ENCODE results near the gene ITGB1BP1. TPM values are rescaled to one million over a fixed set of nuclear protein-coding genes. Genes with fewer than 3 reads are reported as not detected.
A peak's percentile ranks its signal among the peaks of the same experiment; 100 is the strongest.

Gene ITGB1BP1
- total and polyA plus RNA-seq, 8 donors, result 20.1 to 117 (median 53.5) TPM

DNA sequence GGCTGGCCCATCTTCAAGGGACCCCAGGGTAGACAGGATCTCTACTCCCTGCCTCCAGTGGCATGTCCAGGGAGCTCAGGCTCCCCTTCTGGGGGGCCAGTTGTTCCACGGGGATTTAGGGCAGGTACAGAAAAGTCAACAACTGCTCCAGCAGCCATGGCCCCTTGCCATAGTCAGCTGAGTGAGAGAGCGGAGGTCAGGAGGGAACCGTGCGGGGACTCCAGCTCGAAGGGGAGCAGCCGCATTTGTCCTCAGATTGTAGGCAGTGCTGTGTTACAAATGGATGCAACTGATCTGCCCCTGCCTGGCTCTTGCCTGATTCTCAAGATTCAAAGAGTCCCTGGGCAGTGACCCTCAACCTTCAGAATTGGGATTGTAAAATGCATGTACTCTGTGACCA is 49.9 kb downstream of the ITGB1BP1 start:
- no peaks in the 10 kb centered on the region for H3K27me3 ChIP-seq
- intact Hi-C loops (cut with DNase I; ENCODE audit: low total_unique reads), result no loop called here
- peaks cover 17 to 93% (median 85%) of the 10 kb centered on the region in 4 donors for H3K36me3 ChIP-seq
- 38 to 77% (median 63%) methylated on average over 5 to 6 of the region's 6 CpGs for WGBS, 5 donors
- no peaks in the 10 kb centered on the region for H3K9me3 ChIP-seq
- DNase-seq, result peak in 1 of 2 donors; percentile 41
- no peak overlapping the region for H3K27ac ChIP-seq
- H3K4me1 ChIP-seq, result peaks cover 0 to 14% (median 3%) of the 10 kb centered on the region in 4 donors
- no peak overlapping the region for H3K4me3 ChIP-seq
- TF ChIP-seq POLR2A (IDR thresholded peaks at IDR 0.05) (no peak), POLR2AphosphoS5 (IDR thresholded peaks at IDR 0.05) (no peak), EP300 (IDR thresholded peaks at IDR 0.05) (no peak), CTCF (IDR thresholded peaks at IDR 0.05) (no peak)

DNA sequence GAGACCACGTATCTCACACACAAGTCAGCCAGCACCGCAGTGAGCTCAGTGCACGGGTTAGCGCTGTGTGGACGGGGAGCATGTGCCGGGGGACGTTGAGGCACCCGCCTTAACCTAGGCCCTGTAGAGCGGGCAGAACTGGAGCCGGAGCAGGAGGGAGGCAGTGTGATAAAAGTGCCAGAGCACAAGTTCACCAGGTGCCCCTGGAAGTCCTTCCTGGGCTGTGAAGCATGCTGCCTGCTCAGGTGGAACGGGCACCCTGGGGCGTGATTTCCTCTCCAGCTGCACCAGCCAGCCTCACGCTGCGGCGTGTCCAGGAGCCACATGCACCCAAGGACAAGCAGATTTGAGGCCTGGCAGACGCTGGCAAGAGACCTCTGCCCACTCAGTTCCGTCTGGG is 50.3 kb downstream of the ITGB1BP1 start:
- no peak for DNase-seq
- 76 to 93% (median 84%) methylated on average over 9 to 17 of the region's 17 CpGs for WGBS, 5 donors
- Histone ChIP-seq H3K4me3 (no peak overlapping the region), H3K27ac (no peak overlapping the region), H3K9me3 (no peaks in the 10 kb centered on the region), H3K4me1 (peaks cover 0 to 13% (median 2%) of the 10 kb centered on the region in 4 donors), H3K36me3 (peaks cover 17 to 94% (median 89%) of the 10 kb centered on the region in 4 donors), H3K27me3 (no peaks in the 10 kb centered on the region)
- intact Hi-C loops (cut with DNase I; ENCODE audit: low total_unique reads), result no loop called here
- TF ChIP-seq CTCF (IDR thresholded peaks at IDR 0.05), result no peak
- TF ChIP-seq POLR2A (IDR thresholded peaks at IDR 0.05), result no peak
- no peak for TF ChIP-seq EP300 (IDR thresholded peaks at IDR 0.05)
- no peak for TF ChIP-seq POLR2AphosphoS5 (IDR thresholded peaks at IDR 0.05)

DNA sequence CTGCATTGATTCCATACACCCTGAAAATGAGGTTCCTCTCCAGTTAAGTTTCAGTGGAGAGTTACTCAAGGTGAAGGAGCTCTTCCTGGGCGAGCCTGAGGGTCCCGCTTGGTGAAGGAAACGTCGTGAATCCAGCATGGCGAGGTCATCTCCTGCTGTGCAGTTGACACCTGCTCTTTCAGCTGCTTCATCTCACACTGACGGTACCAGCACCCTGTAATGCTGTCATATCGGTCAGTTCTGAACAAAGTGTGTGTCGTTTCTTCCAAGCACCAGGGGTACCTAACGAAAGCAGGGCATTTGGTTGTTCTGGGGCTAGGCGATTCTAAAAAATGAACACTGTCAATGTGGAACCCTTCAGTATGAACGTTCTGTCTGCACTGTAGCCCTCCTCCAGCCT is 52.6 kb downstream of the ITGB1BP1 start:
- 84 to 92% (median 91%) methylated on average over 11 of the region's 11 CpGs for WGBS, 5 donors
- DNase-seq, result no peak
- Histone ChIP-seq H3K27me3 (no peaks in the 10 kb centered on the region), H3K4me1 (peaks cover 0 to 7% (median 0%) of the 10 kb centered on the region in 4 donors), H3K9me3 (no peaks in the 10 kb centered on the region), H3K4me3 (no peak overlapping the region), H3K27ac (no peak overlapping the region), H3K36me3 (peaks cover 28 to 95% (median 92%) of the 10 kb centered on the region in 4 donors)
- TF ChIP-seq POLR2AphosphoS5 (IDR thresholded peaks at IDR 0.05), result no peak
- no peak for TF ChIP-seq EP300 (IDR thresholded peaks at IDR 0.05)
- TF ChIP-seq CTCF (IDR thresholded peaks at IDR 0.05), result no peak
- no peak for TF ChIP-seq POLR2A (IDR thresholded peaks at IDR 0.05)
- intact Hi-C loops (cut with DNase I; ENCODE audit: low total_unique reads), result no loop called here

DNA sequence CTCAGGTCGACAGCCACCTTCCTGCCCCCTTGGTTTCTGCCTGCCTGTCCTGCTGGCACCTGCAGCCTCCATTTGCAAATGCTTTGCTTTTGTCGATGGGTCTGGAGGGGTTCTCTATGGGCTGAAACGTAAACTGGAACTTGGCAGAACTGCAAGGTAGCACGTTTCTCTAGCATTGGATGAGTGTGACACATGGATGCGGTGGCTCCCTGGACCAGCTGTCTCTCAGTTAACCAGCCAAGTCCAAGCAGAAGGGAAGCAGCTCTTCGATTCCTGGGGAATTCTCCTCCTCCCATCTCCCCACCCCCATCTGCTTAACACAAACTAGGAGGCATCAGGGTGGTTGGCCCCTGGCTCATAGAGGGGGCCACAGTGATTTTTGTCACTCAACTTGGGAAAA is 57.3 kb downstream of the ITGB1BP1 start:
- Histone ChIP-seq H3K27ac (no peak overlapping the region), H3K36me3 (peaks cover 20 to 100% (median 95%) of the 10 kb centered on the region in 4 donors), H3K27me3 (no peaks in the 10 kb centered on the region), H3K9me3 (no peaks in the 10 kb centered on the region), H3K4me1 (no peaks in the 10 kb centered on the region), H3K4me3 (no peak overlapping the region)
- intact Hi-C loops (cut with DNase I; ENCODE audit: low total_unique reads), result no loop called here
- no peak for DNase-seq
- TF ChIP-seq EP300 (IDR thresholded peaks at IDR 0.05) (no peak), POLR2AphosphoS5 (IDR thresholded peaks at IDR 0.05) (no peak), CTCF (IDR thresholded peaks at IDR 0.05) (no peak), POLR2A (IDR thresholded peaks at IDR 0.05) (no peak)
- 79 to 92% (median 84%) methylated on average over 5 to 6 of the region's 6 CpGs for WGBS, 5 donors

All from stomach (tissue), 9 donors.